H1 (cell line): ENCODE measurements around the gene CELF4. TPM values are rescaled to one million over a fixed set of nuclear protein-coding genes. Genes with fewer than 3 reads are reported as not detected.

Experiments
- CTCF ChIA-PET: fragments of 300-600 bp; sonication (Branson Sonifier 250); formaldehyde crosslinking; loops from one replicate; lab custom pipeline; 2021; ENCODE audit not compliant: partially characterized antibody; lab: Charles Lee
- POLR2A ChIA-PET: fragments of 300-600 bp; sonication (Branson Sonifier 250); formaldehyde crosslinking; loops from one replicate; lab custom pipeline; 2021; ENCODE audit warnings: inconsistent platforms; ENCODE audit not compliant: partially characterized antibody; lab: Charles Lee
- DNase-seq, 2 experiments: peaks; one replicate each; pipeline versions ENCODE4 v3.0.0 to v3.0.0-alpha.2; 2010 to 2022; ENCODE audit warnings: low spot score in 2 of 2, low read depth in 1 of 2, mixed read lengths in 1 of 2
- FAIRE-seq: peaks from 2 replicates; lab custom pipeline; 2011; peaks lifted over from hg19 to GRCh38; lab: Jason Lieb, UNC
- H2AFZ ChIP-seq: 2 replicates; pipeline ENCODE4 v1.8.1; 2012; ENCODE audit warnings: low read length, inconsistent platforms
- H2AK5ac ChIP-seq: 2 replicates; pipeline ENCODE4 v1.6.1; 2013; ENCODE audit warnings: low read depth, low read length
- H2BK120ac ChIP-seq: replicated peaks from 2 replicates; pipeline ENCODE3; 2013; ENCODE audit warnings: low read depth, low read length, inconsistent platforms
- H2BK12ac ChIP-seq: 2 replicates; pipeline ENCODE4 v1.6.1; 2013; ENCODE audit warnings: low read depth, low read length
- H2BK15ac ChIP-seq: 2 replicates; pipeline ENCODE4 v1.6.1; 2013; ENCODE audit warnings: low read length
- H2BK20ac ChIP-seq: 2 replicates; pipeline ENCODE4 v1.6.1; 2013; ENCODE audit warnings: low read length
- H2BK5ac ChIP-seq: 2 replicates; pipeline ENCODE4 v1.6.1; 2013; ENCODE audit warnings: low read depth, low read length
- H3K14ac ChIP-seq: 2 replicates; pipeline ENCODE4 v1.6.1; 2013; ENCODE audit warnings: inconsistent platforms; ENCODE audit not compliant: insufficient read length
- H3K18ac ChIP-seq: 2 replicates; pipeline ENCODE4 v1.6.1; 2013; ENCODE audit warnings: low read length; ENCODE audit errors: extremely low read depth
- H3K23ac ChIP-seq: 2 replicates; pipeline ENCODE4 v1.6.1; 2013; ENCODE audit warnings: inconsistent platforms; ENCODE audit not compliant: insufficient read length
- H3K23me2 ChIP-seq: 2 replicates; pipeline ENCODE4 v1.6.1; 2013; ENCODE audit warnings: low read depth, low read length
- H3K27ac ChIP-seq: 2 replicates; pipeline ENCODE4 v1.6.1; 2011; ENCODE audit warnings: low read depth, low read length, inconsistent platforms
- H3K27me3 ChIP-seq, 4 experiments: replicated peaks in 1 of 4; 1 replicate in 1 of 4; 2 replicates in 3 of 4; pipeline versions ENCODE4 v1.6.1 to v1.8.1; 2011 to 2013; ENCODE audit warnings: low read length in 3 of 4, mild to moderate bottlenecking in 3 of 4, inconsistent platforms in 2 of 4, mixed read lengths in 2 of 4, moderate library complexity in 1 of 4; ENCODE audit not compliant: control insufficient read depth in 3 of 4, insufficient read depth in 3 of 4; ENCODE audit errors: extremely low read depth in 1 of 4
- H3K36me3 ChIP-seq, 4 experiments: 2 replicates each; pipeline versions ENCODE4 v1.6.1 to v1.8.1; 2011 to 2013; ENCODE audit warnings: mild to moderate bottlenecking in 4 of 4, low read length in 3 of 4, moderate library complexity in 2 of 4, control low read depth in 1 of 4, inconsistent platforms in 1 of 4; ENCODE audit not compliant: insufficient read depth in 4 of 4, control insufficient read depth in 2 of 4
- H3K4ac ChIP-seq: replicated peaks from 2 replicates; pipeline ENCODE3; 2013; ENCODE audit warnings: low read length, low read depth, mixed read lengths, inconsistent platforms; ENCODE audit not compliant: insufficient read length
- H3K4me1 ChIP-seq, 4 experiments: replicated peaks in 1 of 4; 1 replicate in 1 of 4; 2 replicates in 3 of 4; pipeline versions ENCODE4 v1.6.1 to v1.8.1; 2011 to 2013; ENCODE audit warnings: low read length in 3 of 4, inconsistent platforms in 2 of 4, mixed read lengths in 1 of 4; ENCODE audit not compliant: insufficient read depth in 4 of 4, control insufficient read depth in 3 of 4
- H3K4me2 ChIP-seq, 2 experiments: 2 replicates each; pipeline versions ENCODE4 v1.6.1 to v1.8.1; 2011 to 2013; ENCODE audit warnings: low read depth in 2 of 2, low read length in 2 of 2, control low read depth in 1 of 2, inconsistent platforms in 1 of 2, mild to moderate bottlenecking in 1 of 2; ENCODE audit not compliant: insufficient read depth in 1 of 2
- H3K4me3 ChIP-seq, 4 experiments: fragments of 200-600, 300-600 bp in 1 of 4; sonication (generic), shearing (Covaris generic), sonication (Bioruptor Twin) in 1 of 4; 2 replicates each; pipeline versions ENCODE4 v1.5.1 to v1.8.1; 2011 to 2016; ENCODE audit warnings: low read length in 4 of 4, low read depth in 3 of 4, control low read depth in 2 of 4, inconsistent platforms in 2 of 4, mild to moderate bottlenecking in 2 of 4, mixed read lengths in 1 of 4, moderate library complexity in 1 of 4; ENCODE audit not compliant: insufficient read depth in 2 of 4; ENCODE audit errors: extremely low read depth in 1 of 4
- H3K56ac ChIP-seq: replicated peaks from 2 replicates; pipeline ENCODE3; 2013; ENCODE audit warnings: low read depth, mild to moderate bottlenecking, mixed read lengths, low read length, inconsistent platforms; ENCODE audit not compliant: insufficient read length
- H3K79me1 ChIP-seq: 2 replicates; pipeline ENCODE4 v1.6.1; 2013; ENCODE audit warnings: low read depth, low read length, control low read depth
- H3K79me2 ChIP-seq, 2 experiments: 2 replicates each; pipeline versions ENCODE4 v1.6.1 to v1.8.1; 2012 to 2013; ENCODE audit warnings: low read length in 2 of 2, mild to moderate bottlenecking in 2 of 2, inconsistent platforms in 1 of 2; ENCODE audit not compliant: insufficient read depth in 2 of 2, control insufficient read depth in 1 of 2
- H3K9ac ChIP-seq, 4 experiments: replicated peaks in 1 of 4; 1 replicate in 1 of 4; 2 replicates in 3 of 4; pipeline versions ENCODE4 v1.6.1 to v1.8.1; 2011 to 2013; ENCODE audit warnings: low read depth in 3 of 4, low read length in 3 of 4, control low read depth in 2 of 4, mild to moderate bottlenecking in 2 of 4, moderate library complexity in 2 of 4, inconsistent platforms in 1 of 4; ENCODE audit errors: extremely low read depth in 1 of 4
- H3K9me3 ChIP-seq, 2 experiments: 2 replicates each; pipeline versions ENCODE4 v1.6.1 to v1.8.1; 2012 to 2013; ENCODE audit warnings: mild to moderate bottlenecking in 2 of 2, moderate library complexity in 2 of 2, control low read depth in 1 of 2, inconsistent platforms in 1 of 2, low read depth in 1 of 2, low read length in 1 of 2, mixed read lengths in 1 of 2; ENCODE audit not compliant: insufficient read depth in 2 of 2
- H4K20me1 ChIP-seq, 2 experiments: replicated peaks in 1 of 2; 2 replicates each; pipeline versions ENCODE3 to v1.8.1; 2011 to 2013; ENCODE audit warnings: inconsistent platforms in 2 of 2, low read length in 2 of 2, mild to moderate bottlenecking in 1 of 2; ENCODE audit not compliant: insufficient read depth in 2 of 2, control insufficient read depth in 1 of 2
- H4K5ac ChIP-seq: 2 replicates; pipeline ENCODE4 v1.6.1; 2013; ENCODE audit warnings: low read length, low read depth, mixed read lengths, inconsistent platforms; ENCODE audit not compliant: insufficient read length
- H4K8ac ChIP-seq: 2 replicates; pipeline ENCODE4 v1.8.0; 2013; ENCODE audit warnings: mild to moderate bottlenecking, moderate library complexity, low read length, inconsistent platforms; ENCODE audit not compliant: insufficient read depth; ENCODE audit errors: extremely low read depth
- H4K91ac ChIP-seq: replicated peaks from 2 replicates; pipeline ENCODE3; 2013; ENCODE audit warnings: low read length, mixed read lengths, inconsistent platforms; ENCODE audit not compliant: insufficient read length
- BRCA1 ChIP-seq: IDR thresholded peaks from 2 replicates; pipeline ENCODE4 v1.6.1; 2012; ENCODE audit warnings: low read depth, low read length, improper control_type of control experiment
- CBX5 ChIP-seq: fragments of 300-800, 300-1000 bp; sonication (generic); IDR thresholded peaks from 2 replicates; pipeline ENCODE4 v1.7.1; 2016; ENCODE audit warnings: antibody characterized with exemption, low read length, low read depth
- CHD1 ChIP-seq: IDR thresholded peaks from 2 replicates; pipeline ENCODE4 v1.6.1; 2012; ENCODE audit warnings: low read depth, low read length, improper control_type of control experiment
- EGR1 ChIP-seq: IDR thresholded peaks from 2 replicates; pipeline ENCODE4 v1.6.1; 2011; ENCODE audit warnings: low read depth, low read length, borderline replicate concordance
- JUND ChIP-seq: IDR thresholded peaks from 2 replicates; pipeline ENCODE4 v1.6.1; 2011; ENCODE audit warnings: mild to moderate bottlenecking, improper control_type of control experiment, low read length
- KDM4A ChIP-seq: IDR thresholded peaks from one replicate; pipeline ENCODE4 v1.7.1; 2012; ENCODE audit warnings: low read depth, mild to moderate bottlenecking, moderate library complexity, low read length, inconsistent platforms; ENCODE audit not compliant: severe bottlenecking
- SAP30 ChIP-seq: fragments of 300-600 bp; sonication (generic); IDR thresholded peaks from 2 replicates; pipeline ENCODE4 v1.7.1; 2012; ENCODE audit warnings: low read length, moderate library complexity, mild to moderate bottlenecking, inconsistent platforms; ENCODE audit not compliant: insufficient read depth, insufficient replicate concordance
- SIRT6 ChIP-seq: IDR thresholded peaks from one replicate; pipeline ENCODE4 v1.7.1; 2012; ENCODE audit warnings: low read length, inconsistent platforms
- SP4 ChIP-seq: IDR thresholded peaks from 2 replicates; pipeline ENCODE4 v1.6.1; 2012; ENCODE audit warnings: low read length, inconsistent platforms
- SRF ChIP-seq: IDR thresholded peaks from 2 replicates; pipeline ENCODE4 v1.6.1; 2011; ENCODE audit warnings: mild to moderate bottlenecking, low read depth, low read length, moderate library complexity
- TAF1 ChIP-seq: IDR thresholded peaks from 2 replicates; pipeline ENCODE4 v1.6.1; 2011; ENCODE audit warnings: mild to moderate bottlenecking, low read depth, low read length
- TAF7 ChIP-seq: optimal IDR thresholded peaks from 2 replicates; pipeline ENCODE3; 2011; ENCODE audit warnings: low read depth, mild to moderate bottlenecking, inconsistent platforms, low read length, moderate library complexity, borderline replicate concordance
- TEAD4 ChIP-seq: IDR thresholded peaks from 2 replicates; pipeline ENCODE4 v1.6.1; 2012; ENCODE audit warnings: low read depth, low read length, inconsistent platforms, mixed read lengths
- YY1 ChIP-seq: IDR thresholded peaks from 2 replicates; pipeline ENCODE4 v1.6.1; 2011; ENCODE audit warnings: low read depth, mild to moderate bottlenecking, low read length
- WGBS, 2 experiments: shearing (Covaris generic) in 1 of 2; methylation state at CpG; one replicate each; pipeline versions ENCODE4 v1.1.6 to v1.1.7; 2013 to 2015; ENCODE audit warnings: low lambda C conversion rate in 2 of 2, mixed read lengths in 2 of 2, inconsistent platforms in 1 of 2, low coverage in 1 of 2, missing lambda C conversion rate in 1 of 2; ENCODE audit not compliant: insufficient replicate concordance in 2 of 2, insufficient coverage in 1 of 2, insufficient read length in 1 of 2; ENCODE audit errors: extremely low coverage in 1 of 2, missing lambda C conversion rate in 1 of 2; 5-methylcytosine and 5-hydroxymethylcytosine counted together
- polyA plus RNA-seq, 7 experiments: library from polyadenylated mRNA; depleted of rRNA in 3 of 7; stranded (reverse) in 5 of 7; unstranded in 2 of 7; fragments of >200 nt in 5 of 7; fragments of 200-250 nt in 2 of 7; gene quantifications; 1 replicate in 5 of 7; 2 replicates in 1 of 7; 4 replicates in 1 of 7; pipeline versions ENCODE4 v1.2.1 to v1.2.3, GENCODE V29; 2011 to 2013; ENCODE audit warnings: missing spikeins in 2 of 7, mixed read lengths in 2 of 7
- total RNA-seq: library from RNA; stranded (reverse); fragmentation: NEBNext Ultra II Directional; extraction: Animal tissue kit (Norgen Biotek cat#: 25700); gene quantifications from 2 replicates; pipeline ENCODE4 v1.2.1, GENCODE V29; 2021

CELF4 gene
- total and polyA plus RNA-seq, 2 of the 8 experiments (the other 6 are each of a cell fraction or from before 2014, with no cell fraction given) = 1.6 to 3.4 TPM

GRCh38 chr18:37307181-37307580 lies 258.4 kb downstream of the CELF4 start:
- Histone ChIP-seq H3K27ac (no peak overlapping the region), H4K20me1 (no peaks in the 10 kb centered on the region), H3K9me3 (no peaks in the 10 kb centered on the region), H2BK12ac (no peak overlapping the region), H3K4me3 (no peak overlapping the region), H3K18ac (no peak overlapping the region), H2BK120ac (no peak overlapping the region), H3K27me3 (no peaks in the 10 kb centered on the region), H3K79me2 (no peaks in the 10 kb centered on the region), H2BK20ac (no peak overlapping the region), H3K4me2 (no peak overlapping the region), H3K23me2 (no peaks in the 10 kb centered on the region), H3K79me1 (no peaks in the 10 kb centered on the region), H3K23ac (no peak overlapping the region), H4K5ac (no peak overlapping the region), H3K4me1 (peaks cover 0 to 6% (median 0%) of the 10 kb centered on the region in 4 experiments; a peak in 2 of 7 replicates), H2AFZ (no peak overlapping the region), H3K14ac (no peak overlapping the region), H3K4ac (no peak overlapping the region), H2AK5ac (no peak overlapping the region), H3K9ac (no peak overlapping the region), H4K8ac (no peak overlapping the region), H2BK5ac (no peak overlapping the region), H2BK15ac (no peak overlapping the region), H3K56ac (no peak overlapping the region), H4K91ac (no peak overlapping the region), H3K36me3 (no peaks in the 10 kb centered on the region)
- FAIRE-seq (no peak), DNase-seq (no peak)
- CTCF ChIA-PET = no interaction called here
- TF ChIP-seq JUND (no peak), BRCA1 (no peak), CBX5 (no peak), CHD1 (no peak), SRF (no peak), EGR1 (no peak), YY1 (no peak), SIRT6 (no peak), KDM4A (no peak), SAP30 (no peak), SP4 (no peak), TAF1 (no peak), TAF7 (no peak), TEAD4 (no peak)
- 97% methylated on average over 8 of the region's 8 CpGs; no CpG with 5 or more reads in 1 of the 2 experiments for WGBS, 2 experiments
- POLR2A ChIA-PET = no interaction called here
